Spinal cord (tissue), 10 donors: ENCODE measurements around the gene SST. TPM values are rescaled to one million over a fixed set of nuclear protein-coding genes. Genes with fewer than 3 reads are reported as not detected.

Source experiments
- DNase-seq, 6 donors: peaks; one replicate each; pipeline versions ENCODE4 v3.0.0 to v3.0.0-alpha.2; 2013 to 2015; ENCODE audit warnings: low spot score in 6 of 6, low read depth in 4 of 6
- H3K27ac ChIP-seq: one replicate; pipeline ENCODE4 v1.5.1; 2013; ENCODE audit warnings: low read depth, low read length, control low read depth
- H3K27me3 ChIP-seq: one replicate; pipeline ENCODE4 v1.6.1; 2013; ENCODE audit warnings: low read length; ENCODE audit not compliant: control insufficient read depth, insufficient read depth
- H3K36me3 ChIP-seq: one replicate; pipeline ENCODE4 v1.6.1; 2013; ENCODE audit warnings: low read length; ENCODE audit not compliant: control insufficient read depth, insufficient read depth
- H3K4me1 ChIP-seq: one replicate; pipeline ENCODE4 v1.6.1; 2013; ENCODE audit warnings: low read length; ENCODE audit not compliant: control insufficient read depth, insufficient read depth
- H3K4me3 ChIP-seq: one replicate; pipeline ENCODE4 v1.5.1; 2013; ENCODE audit warnings: low read depth, low read length, control low read depth
- H3K9me3 ChIP-seq: one replicate; pipeline ENCODE4 v1.6.1; 2013; ENCODE audit warnings: low read length; ENCODE audit not compliant: control insufficient read depth, insufficient read depth
- WGBS: methylation state at CpG from one replicate; pipeline ENCODE4 v1.1.5; 2013; ENCODE audit warnings: missing lambda C conversion rate; ENCODE audit not compliant: insufficient coverage; 5-methylcytosine and 5-hydroxymethylcytosine counted together
- polyA plus RNA-seq, 2 donors: library from polyadenylated mRNA; unstranded; fragments of 120-200 nt; gene quantifications; one replicate each; pipeline ENCODE4 v1.2.1, GENCODE V29; 2013; ENCODE audit not compliant: insufficient read length in 2 of 2
- total RNA-seq, 2 donors: library from RNA; depleted of rRNA in 1 of 2; stranded (reverse); fragments of 120-200 nt in 1 of 2; fragments of >200 nt in 1 of 2; gene quantifications; one replicate each; pipeline versions ENCODE4 v1.2.3 to v1.2.4, GENCODE V29; 2013 to 2014
- donor health status: healthy.

The SST gene
- total and polyA plus RNA-seq, 4 donors = 29.2 to 317 (median 180) TPM

DNA sequence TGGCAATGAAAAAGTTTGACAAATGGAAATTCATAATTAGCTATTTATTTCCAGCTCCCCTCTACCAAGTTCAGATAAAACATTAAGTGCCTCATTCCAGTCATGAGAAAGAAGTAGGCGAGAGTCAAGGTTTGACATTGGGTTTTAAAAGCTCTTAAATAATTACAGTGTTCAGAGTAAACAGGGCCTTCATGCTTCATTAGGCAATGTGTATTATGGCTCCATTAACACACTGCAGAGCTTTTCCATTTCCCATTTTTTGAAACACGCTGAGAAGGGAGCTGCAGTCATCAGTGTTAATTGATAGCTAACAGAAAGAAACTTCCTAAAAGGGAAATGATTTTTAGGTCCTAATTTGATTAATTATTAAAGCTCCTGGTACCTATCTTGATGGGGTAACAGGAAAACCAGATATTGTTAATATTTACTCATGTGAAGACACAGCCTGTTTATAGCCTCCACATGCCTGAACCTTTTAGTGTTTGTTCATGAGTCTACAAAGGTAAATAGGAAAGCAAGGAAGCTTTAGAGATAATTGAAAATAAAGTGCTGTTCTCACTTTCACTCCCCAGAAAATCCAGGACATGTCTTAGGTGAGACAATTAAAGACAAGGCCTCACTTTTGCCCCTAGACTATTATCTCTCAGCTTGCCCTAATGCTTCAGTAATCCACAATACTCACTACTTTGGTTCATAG, 28.7 kb downstream of the SST start:
- H3K27me3 ChIP-seq = no peaks in the 10 kb centered on the region
- H3K36me3 ChIP-seq = no peaks in the 10 kb centered on the region
- H3K4me3 ChIP-seq = no peak overlapping the region
- H3K27ac ChIP-seq = no peak overlapping the region
- no peaks in the 10 kb centered on the region for H3K4me1 ChIP-seq
- H3K9me3 ChIP-seq = no peaks in the 10 kb centered on the region
- peak in 1 of 6 donors; percentile 82 for DNase-seq
- no CpG with 5 or more reads among the region's 2 CpGs for WGBS

DNA sequence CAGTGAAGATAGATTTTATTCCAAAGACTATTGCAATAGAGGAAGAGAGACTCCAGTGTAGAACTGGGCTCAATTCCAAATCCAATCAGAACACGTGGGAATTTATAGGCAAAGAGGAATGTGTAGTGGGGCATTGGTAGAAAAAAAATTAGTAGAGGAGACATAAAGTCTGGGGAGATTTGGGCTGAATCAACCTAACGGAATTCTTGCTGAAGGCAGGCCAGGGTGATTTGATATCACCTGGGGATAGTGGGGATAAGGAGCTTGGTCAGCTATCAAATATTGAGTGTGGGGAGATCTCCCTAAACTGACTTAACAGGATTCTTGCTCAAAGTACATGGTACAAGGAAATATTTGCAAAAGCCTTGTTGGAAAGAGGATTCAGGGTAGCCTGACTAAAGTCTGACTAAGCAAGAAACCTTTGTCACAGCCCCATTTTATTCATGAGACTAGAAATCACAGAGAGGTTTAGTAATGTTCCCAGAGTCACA, 29.6 kb downstream of the SST start:
- WGBS = 46% methylated on average over 2 of the region's 2 CpGs
- H3K9me3 ChIP-seq = no peaks in the 10 kb centered on the region
- H3K4me1 ChIP-seq = no peaks in the 10 kb centered on the region
- DNase-seq = peak in 1 of 6 donors; percentile 57
- H3K4me3 ChIP-seq = no peak overlapping the region
- H3K27ac ChIP-seq = no peak overlapping the region
- no peaks in the 10 kb centered on the region for H3K27me3 ChIP-seq
- no peaks in the 10 kb centered on the region for H3K36me3 ChIP-seq

DNA sequence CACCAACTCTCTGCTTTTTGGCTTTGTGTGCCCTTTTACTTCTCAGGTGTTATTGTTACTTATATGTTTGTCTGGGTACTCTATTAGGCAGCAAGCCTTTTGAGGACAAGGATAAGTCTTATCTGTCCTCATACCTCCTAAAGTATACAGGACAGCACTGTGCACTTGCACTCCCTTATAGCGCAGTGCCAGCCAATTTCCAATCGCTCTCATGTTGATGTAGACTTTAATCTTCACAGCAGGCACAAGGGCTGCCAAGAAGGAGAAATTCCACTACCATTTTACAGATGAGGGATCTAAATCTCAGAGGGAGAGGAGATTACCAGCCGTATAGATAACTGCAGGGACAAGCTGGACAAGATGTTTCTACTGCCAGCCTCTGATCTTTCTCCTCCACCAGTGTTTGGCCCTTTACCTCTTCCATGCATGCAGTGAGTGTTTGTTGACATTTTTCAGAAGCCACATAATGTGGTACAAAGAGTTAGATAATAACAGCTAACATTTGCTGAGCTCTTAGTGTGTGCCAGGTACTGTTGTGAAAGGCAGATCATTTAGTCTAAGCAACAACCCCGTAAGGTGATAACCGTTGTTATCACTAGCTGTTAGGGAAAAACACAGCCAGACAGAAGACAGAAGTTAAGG, 30.1 kb downstream of the SST start:
- Histone ChIP-seq H3K4me1 (no peaks in the 10 kb centered on the region), H3K27me3 (no peaks in the 10 kb centered on the region), H3K27ac (no peak overlapping the region), H3K36me3 (no peaks in the 10 kb centered on the region), H3K9me3 (no peaks in the 10 kb centered on the region), H3K4me3 (no peak overlapping the region)
- 80% methylated on average over 2 of the region's 5 CpGs for WGBS
- peak in 1 of 6 donors; percentile 51 for DNase-seq

DNA sequence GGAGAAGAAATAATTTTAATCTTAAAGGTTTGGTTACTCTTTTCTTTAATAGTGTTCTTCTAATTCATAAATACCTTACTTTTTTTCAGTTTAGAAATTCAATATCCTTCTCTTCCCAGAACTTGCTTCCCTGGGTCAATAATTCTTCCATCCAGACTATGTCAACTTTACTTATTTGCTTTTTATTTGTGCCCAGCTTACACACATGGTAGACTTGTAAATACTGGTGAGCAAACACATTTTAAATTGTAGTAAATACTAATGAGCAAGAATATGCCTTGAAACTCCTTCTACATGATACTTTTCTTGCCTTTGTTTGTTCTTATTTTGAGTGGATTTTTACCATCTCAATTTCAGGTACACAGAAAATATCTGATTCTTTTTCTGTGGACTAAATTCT, 33.7 kb downstream of the SST start:
- no peaks in the 10 kb centered on the region for H3K36me3 ChIP-seq
- no peaks in the 10 kb centered on the region for H3K4me1 ChIP-seq
- no peaks in the 10 kb centered on the region for H3K27me3 ChIP-seq
- no peak for DNase-seq
- H3K4me3 ChIP-seq = no peak overlapping the region
- no peak overlapping the region for H3K27ac ChIP-seq
- peaks cover 2% of the 10 kb centered on the region for H3K9me3 ChIP-seq

DNA sequence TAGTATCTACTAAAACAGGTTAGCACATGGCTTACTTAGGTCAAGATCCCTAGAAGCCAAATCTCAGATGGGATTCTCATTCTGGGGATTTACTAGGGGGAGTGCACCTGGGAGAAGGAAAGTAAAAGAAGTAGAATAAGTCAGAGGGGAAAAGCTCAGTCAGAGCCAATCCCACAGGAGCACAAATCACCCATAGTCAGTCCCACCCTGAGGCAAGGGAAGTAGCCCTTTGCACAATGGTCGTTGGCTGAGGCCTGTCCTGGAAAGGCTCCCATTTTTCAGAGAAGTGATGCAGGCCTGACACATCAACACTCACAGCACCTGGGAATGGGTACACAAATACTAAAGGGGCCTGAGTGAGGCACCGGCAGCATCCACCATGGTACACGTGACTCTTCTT, 39.8 kb downstream of the SST start:
- H3K36me3 ChIP-seq = no peaks in the 10 kb centered on the region
- no peak overlapping the region for H3K27ac ChIP-seq
- no peak overlapping the region for H3K4me3 ChIP-seq
- WGBS = 59% methylated on average over 2 of the region's 3 CpGs
- peaks cover 2% of the 10 kb centered on the region for H3K9me3 ChIP-seq
- DNase-seq = no peak
- no peaks in the 10 kb centered on the region for H3K27me3 ChIP-seq
- no peaks in the 10 kb centered on the region for H3K4me1 ChIP-seq

DNA sequence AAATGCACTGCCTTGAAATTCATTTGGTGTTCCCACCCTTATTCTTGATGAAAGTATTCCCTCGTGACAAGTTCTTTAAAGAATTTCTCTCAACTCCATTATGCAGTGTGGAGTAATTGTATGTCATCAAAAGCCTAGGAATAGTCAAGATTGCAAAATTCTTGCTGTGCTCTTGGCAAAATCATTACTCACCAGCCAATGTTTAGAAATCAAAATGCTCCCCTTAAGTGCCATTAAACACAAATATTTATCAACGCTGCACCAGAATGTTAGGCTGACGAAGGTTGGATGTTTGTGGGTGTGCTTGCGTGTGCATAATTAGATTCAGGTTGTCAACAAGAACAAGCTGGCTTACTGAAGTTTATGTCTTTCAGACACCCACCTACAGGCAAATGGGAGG, 40.5 kb downstream of the SST start:
- H3K4me1 ChIP-seq = no peaks in the 10 kb centered on the region

DNA sequence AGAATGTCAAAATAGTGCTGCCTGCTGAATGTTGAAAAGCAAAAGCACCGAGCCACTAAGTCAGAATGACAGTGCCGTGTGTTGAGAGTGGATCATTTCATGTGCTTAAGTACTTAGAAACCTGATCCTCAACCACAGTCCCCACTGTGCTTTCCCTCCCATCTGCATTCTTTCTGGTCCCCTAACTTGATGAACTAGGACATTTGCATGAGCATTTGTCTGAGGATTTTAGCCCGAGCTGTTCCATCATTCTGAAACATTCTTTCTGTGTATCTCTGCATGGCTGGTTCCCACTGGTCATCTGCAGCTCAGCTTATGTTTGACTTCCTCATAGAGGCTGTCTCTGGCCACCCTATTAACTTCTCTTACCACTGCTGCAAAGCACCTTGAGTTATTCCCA, 42.0 kb downstream of the SST start:
- H3K9me3 ChIP-seq = no peaks in the 10 kb centered on the region
- no peak overlapping the region for H3K4me3 ChIP-seq
- no peak overlapping the region for H3K27ac ChIP-seq
- DNase-seq = no peak
- no peaks in the 10 kb centered on the region for H3K27me3 ChIP-seq
- H3K36me3 ChIP-seq = no peaks in the 10 kb centered on the region
- WGBS = 52% methylated on average over 2 of the region's 3 CpGs
- no peaks in the 10 kb centered on the region for H3K4me1 ChIP-seq

More for the DNA sequence above, 40.5 kb downstream of the SST start:
- Histone ChIP-seq H3K27me3 (no peaks in the 10 kb centered on the region), H3K9me3 (peaks cover 1% of the 10 kb centered on the region), H3K36me3 (no peaks in the 10 kb centered on the region), H3K27ac (no peak overlapping the region), H3K4me3 (no peak overlapping the region)
- WGBS = no CpG with 5 or more reads among the region's 4 CpGs
- peak in 1 of 6 donors; percentile 87 for DNase-seq

DNA sequence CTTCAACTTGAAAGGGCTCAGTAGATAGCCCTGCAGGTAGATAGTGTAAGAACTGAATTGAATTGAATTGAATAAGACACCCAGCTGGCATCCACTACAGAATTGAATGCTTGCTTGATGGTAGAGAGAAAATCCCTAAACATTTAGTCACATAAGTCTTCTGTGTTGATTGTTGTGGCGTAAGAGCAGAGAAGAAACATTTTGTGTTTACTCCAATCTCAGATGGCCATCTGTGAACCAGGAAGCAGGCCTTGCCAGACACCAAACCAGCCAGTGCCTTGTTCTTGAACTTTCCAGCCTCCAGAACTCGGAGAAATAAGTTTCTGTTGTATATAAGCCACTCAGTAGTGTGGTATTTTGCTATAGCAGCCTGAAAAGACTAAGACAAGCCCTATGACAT, 43.6 kb downstream of the SST start:
- Histone ChIP-seq H3K4me1 (no peaks in the 10 kb centered on the region), H3K9me3 (no peaks in the 10 kb centered on the region), H3K27me3 (peaks cover 2% of the 10 kb centered on the region), H3K27ac (no peak overlapping the region), H3K36me3 (no peaks in the 10 kb centered on the region), H3K4me3 (no peak overlapping the region)
- no peak for DNase-seq
- no CpG with 5 or more reads among the region's 2 CpGs for WGBS

DNA sequence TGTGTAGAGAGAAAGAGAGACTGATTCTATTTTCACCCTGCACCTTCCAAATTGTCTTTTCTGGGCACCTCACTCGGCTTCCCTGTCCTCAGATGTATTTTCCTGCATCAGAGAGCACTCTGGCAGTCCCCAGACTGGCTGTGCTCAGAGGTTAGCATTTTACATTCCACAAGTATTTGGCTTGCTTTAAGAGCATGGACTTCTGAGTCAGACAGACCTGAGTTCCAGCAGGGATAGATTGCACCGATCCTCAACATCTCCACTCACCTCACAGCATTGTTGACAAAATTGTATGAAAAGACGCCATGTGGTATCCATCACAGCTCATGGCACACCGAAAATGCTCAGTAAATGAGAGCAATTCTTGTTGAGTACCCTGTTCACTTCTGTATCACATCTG, 45.6 kb downstream of the SST start:
- Histone ChIP-seq H3K9me3 (no peaks in the 10 kb centered on the region), H3K36me3 (no peaks in the 10 kb centered on the region), H3K4me1 (no peaks in the 10 kb centered on the region), H3K4me3 (no peak overlapping the region), H3K27me3 (peaks cover 2% of the 10 kb centered on the region), H3K27ac (no peak overlapping the region)
- WGBS = 90% methylated on average over 1 of the region's 4 CpGs
- DNase-seq = no peak

DNA sequence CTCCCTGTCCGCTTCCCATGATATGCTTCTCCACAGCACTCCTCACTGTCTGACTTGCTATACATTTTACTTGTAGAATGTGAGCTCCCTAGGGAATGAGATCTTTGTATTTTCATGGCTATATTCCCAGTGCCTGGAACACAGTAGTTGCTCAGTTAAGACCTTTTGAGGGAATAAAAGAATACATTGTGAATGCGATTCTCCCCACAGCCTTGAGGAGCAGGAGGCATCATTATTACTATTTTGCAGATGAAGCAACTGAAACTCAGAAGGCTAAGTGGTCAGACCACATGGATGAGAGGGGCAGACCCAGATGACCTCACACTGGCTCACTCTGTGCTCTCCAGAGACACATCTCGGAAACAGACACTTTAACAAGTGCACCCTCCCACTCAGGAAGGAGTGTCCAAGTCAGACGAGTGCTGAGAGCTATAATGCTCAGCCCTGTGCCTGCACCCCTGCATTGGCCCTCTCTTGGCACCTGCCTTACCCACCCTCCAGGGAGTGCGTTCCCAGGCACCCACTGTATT, 46.8 kb downstream of the SST start:
- Histone ChIP-seq H3K27me3 (peaks cover 2% of the 10 kb centered on the region), H3K4me1 (no peaks in the 10 kb centered on the region), H3K27ac (no peak overlapping the region), H3K36me3 (no peaks in the 10 kb centered on the region), H3K4me3 (no peak overlapping the region), H3K9me3 (no peaks in the 10 kb centered on the region)
- DNase-seq = no peak
- 35% methylated on average over 2 of the region's 5 CpGs for WGBS
